GM13977 (cell line): ENCODE measurements around the gene IRAK2.

Experiments
- DNase-seq: peaks from one replicate; pipeline ENCODE4 v3.0.0; 2012; ENCODE audit warnings: low spot score
- in situ Hi-C: fragments of 300-500 bp; cut with MboI; formaldehyde crosslinking; loops from one replicate; pipeline ENCODE4 v1.12.0; 2022; ENCODE audit warnings: low sequenced_read_pairs, low pct_unique_long_range_greater_than_20kb, mixed read lengths, inconsistent platforms; ENCODE audit not compliant: unreplicated experiment
- TF ChIP-seq, protein P1 (sequence below): IDR thresholded peaks from 2 replicates; pipeline ENCODE4 v1.5.1; 2012; ENCODE audit warnings: mild to moderate bottlenecking, control low read depth; ENCODE audit not compliant: insufficient read depth; ENCODE audit errors: extremely low read depth, missing control alignments

The IRAK2 gene

GRCh38 chr3:10273702-10274305, 109.1 kb downstream of the IRAK2 start:
- TF ChIP-seq, protein P1, sequence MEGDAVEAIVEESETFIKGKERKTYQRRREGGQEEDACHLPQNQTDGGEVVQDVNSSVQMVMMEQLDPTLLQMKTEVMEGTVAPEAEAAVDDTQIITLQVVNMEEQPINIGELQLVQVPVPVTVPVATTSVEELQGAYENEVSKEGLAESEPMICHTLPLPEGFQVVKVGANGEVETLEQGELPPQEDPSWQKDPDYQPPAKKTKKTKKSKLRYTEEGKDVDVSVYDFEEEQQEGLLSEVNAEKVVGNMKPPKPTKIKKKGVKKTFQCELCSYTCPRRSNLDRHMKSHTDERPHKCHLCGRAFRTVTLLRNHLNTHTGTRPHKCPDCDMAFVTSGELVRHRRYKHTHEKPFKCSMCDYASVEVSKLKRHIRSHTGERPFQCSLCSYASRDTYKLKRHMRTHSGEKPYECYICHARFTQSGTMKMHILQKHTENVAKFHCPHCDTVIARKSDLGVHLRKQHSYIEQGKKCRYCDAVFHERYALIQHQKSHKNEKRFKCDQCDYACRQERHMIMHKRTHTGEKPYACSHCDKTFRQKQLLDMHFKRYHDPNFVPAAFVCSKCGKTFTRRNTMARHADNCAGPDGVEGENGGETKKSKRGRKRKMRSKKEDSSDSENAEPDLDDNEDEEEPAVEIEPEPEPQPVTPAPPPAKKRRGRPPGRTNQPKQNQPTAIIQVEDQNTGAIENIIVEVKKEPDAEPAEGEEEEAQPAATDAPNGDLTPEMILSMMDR, result no peak
- in situ Hi-C loops, result no loop called here
- no peak for DNase-seq

DNA sequence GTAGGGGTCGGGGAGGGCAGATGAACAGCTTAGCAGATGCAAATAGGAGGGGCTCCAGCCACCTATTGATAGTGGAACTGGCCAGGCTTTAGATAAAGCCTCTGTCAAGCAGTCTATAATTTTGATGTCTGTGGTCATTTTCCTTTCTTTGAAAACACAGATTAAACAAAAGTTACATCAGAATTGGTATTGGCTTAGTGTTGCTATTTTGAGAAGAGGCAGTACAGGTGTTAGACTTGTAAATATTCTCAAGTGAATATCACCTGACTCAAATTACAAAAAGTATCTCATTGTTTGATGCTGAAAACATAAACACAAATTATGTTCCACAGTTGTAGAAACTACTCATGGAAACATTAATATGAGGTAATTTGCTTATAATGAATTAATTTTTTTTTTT, 109.9 kb downstream of the IRAK2 start:
- TF ChIP-seq, protein P1, result no peak
- in situ Hi-C loops, result no loop called here
- no peak for DNase-seq

GRCh38 chr3:10277115-10277625, 112.5 kb downstream of the IRAK2 start:
- in situ Hi-C loops, result no loop called here
- no peak for DNase-seq
- TF ChIP-seq, protein P1, result no peak

GRCh38 chr3:10278501-10278900, 113.8 kb downstream of the IRAK2 start:
- TF ChIP-seq, protein P1, result no peak
- in situ Hi-C loops, result no loop called here
- DNase-seq, result no peak

- TF ChIP-seq, protein P1, result no peak
- no peak for DNase-seq
- in situ Hi-C loops, result no loop called here
Measured at GRCh38 chr3:10279384-10280176, 114.9 kb downstream of the IRAK2 start.

DNA sequence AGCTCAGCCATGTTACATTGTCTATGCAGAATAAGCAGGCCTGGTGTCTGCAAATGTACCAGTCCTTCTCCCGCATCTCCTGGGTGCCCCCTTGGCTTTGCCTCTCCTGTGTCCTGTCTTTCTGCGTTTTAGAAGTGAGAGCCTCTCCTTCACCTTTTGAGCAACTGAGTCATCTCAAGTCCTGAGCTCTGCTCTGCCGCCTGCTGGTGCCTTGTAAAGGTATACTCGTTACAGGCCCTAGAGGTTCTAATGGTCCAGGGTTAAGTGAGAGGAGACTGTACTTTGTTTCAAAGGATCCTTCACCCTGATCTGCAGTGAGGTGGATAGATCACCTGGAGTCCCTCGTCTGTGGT, 115.4 kb downstream of the IRAK2 start:
- DNase-seq, result no peak
- in situ Hi-C loops, result no loop called here
- TF ChIP-seq, protein P1, result no peak
